Testis (tissue), 2 donors: ENCODE data around the gene GAB4.

Experiments used
- POLR2A ChIP-seq: fragments of 450-650 bp; IDR thresholded peaks from one replicate; pipeline ENCODE4 v1.6.1; 2017; ENCODE audit warnings: antibody characterized with exemption, mild to moderate bottlenecking, moderate library complexity
- TF ChIP-seq, protein P1 (sequence below), 3 experiments: fragments of 450-650 bp in 2 of 3; fragments of 200-600 bp in 1 of 3; sonication (generic) in 1 of 3; IDR thresholded peaks; one replicate each; pipeline ENCODE4 v1.5.1; 2016 to 2019; ENCODE audit warnings: antibody characterized with exemption in 3 of 3, mild to moderate bottlenecking in 2 of 3, moderate library complexity in 1 of 3

DNA sequence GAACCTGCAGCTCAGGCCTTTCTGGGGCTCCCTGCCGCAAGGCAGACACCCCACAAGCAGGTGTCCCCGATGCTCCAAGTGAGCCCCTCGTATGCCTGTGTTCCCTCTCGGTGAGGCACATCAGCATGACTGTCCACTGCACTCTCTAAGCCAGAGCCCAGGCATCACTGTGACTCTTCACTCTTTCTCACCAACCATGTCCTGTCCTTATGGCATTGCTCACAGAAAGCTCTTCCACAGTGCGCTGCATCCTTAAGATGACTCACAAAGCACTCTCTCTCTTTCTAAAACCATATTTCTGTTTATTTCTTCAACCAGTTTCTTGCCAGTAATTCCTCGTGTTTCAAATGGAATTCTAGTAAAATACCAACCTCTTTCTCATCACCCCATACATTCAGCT is 18.1 kb downstream of the GAB4 start:
- TF ChIP-seq POLR2A, result no peak
- TF ChIP-seq, protein P1, sequence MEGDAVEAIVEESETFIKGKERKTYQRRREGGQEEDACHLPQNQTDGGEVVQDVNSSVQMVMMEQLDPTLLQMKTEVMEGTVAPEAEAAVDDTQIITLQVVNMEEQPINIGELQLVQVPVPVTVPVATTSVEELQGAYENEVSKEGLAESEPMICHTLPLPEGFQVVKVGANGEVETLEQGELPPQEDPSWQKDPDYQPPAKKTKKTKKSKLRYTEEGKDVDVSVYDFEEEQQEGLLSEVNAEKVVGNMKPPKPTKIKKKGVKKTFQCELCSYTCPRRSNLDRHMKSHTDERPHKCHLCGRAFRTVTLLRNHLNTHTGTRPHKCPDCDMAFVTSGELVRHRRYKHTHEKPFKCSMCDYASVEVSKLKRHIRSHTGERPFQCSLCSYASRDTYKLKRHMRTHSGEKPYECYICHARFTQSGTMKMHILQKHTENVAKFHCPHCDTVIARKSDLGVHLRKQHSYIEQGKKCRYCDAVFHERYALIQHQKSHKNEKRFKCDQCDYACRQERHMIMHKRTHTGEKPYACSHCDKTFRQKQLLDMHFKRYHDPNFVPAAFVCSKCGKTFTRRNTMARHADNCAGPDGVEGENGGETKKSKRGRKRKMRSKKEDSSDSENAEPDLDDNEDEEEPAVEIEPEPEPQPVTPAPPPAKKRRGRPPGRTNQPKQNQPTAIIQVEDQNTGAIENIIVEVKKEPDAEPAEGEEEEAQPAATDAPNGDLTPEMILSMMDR (IDR thresholded peaks at IDR 0.05), result no peak
